Activated naive CD4-positive, alpha-beta T cell treated with anti-CD3 and anti-CD28 coated beads, Interleukin-2, amount 10 ng/mL, durations not matched to agents 7 days and 5 days (primary cell): ENCODE results near the gene PTPRK.

Source experiments
- CTCF ChIA-PET: fragments of 350-600 bp; sonication (Branson Sonifier 250); formaldehyde crosslinking; loops from one replicate; lab custom pipeline; 2021; ENCODE audit warnings: antibody characterized with exemption; lab: Charles Lee
- DNase-seq: peaks from one replicate; pipeline ENCODE4 v3.0.0-alpha.2; 2020
- H3K27ac Mint-ChIP-seq: one replicate; pipeline ENCODE4 v1.8.0; 2021; ENCODE audit warnings: mild to moderate bottlenecking, moderate library complexity, mixed read lengths
- H3K27me3 Mint-ChIP-seq: one replicate; pipeline ENCODE4 v1.8.0; 2021; ENCODE audit warnings: mild to moderate bottlenecking, mixed read lengths
- H3K36me3 Mint-ChIP-seq: one replicate; pipeline ENCODE4 v1.8.0; 2021; ENCODE audit warnings: mixed read lengths
- H3K4me1 Mint-ChIP-seq: one replicate; pipeline ENCODE4 v1.8.0; 2021; ENCODE audit warnings: mixed read lengths
- H3K4me3 Mint-ChIP-seq: one replicate; pipeline ENCODE4 v1.8.0; 2021; ENCODE audit warnings: mild to moderate bottlenecking, moderate library complexity, mixed read lengths
- H3K9me3 Mint-ChIP-seq: one replicate; pipeline ENCODE4 v1.8.0; 2021; ENCODE audit warnings: mixed read lengths

PTPRK gene

GRCh38 chr6:128161263-128161662 lies 359.1 kb downstream of the PTPRK start:
- CTCF ChIA-PET = no interaction called here
- Mint-ChIP-seq H3K27me3 (no peaks in the 10 kb centered on the region), H3K4me1 (no peaks in the 10 kb centered on the region), H3K36me3 (no peaks in the 10 kb centered on the region), H3K4me3 (no peak overlapping the region), H3K9me3 (no peaks in the 10 kb centered on the region), H3K27ac (no peak overlapping the region)
- DNase-seq = no peak

DNA sequence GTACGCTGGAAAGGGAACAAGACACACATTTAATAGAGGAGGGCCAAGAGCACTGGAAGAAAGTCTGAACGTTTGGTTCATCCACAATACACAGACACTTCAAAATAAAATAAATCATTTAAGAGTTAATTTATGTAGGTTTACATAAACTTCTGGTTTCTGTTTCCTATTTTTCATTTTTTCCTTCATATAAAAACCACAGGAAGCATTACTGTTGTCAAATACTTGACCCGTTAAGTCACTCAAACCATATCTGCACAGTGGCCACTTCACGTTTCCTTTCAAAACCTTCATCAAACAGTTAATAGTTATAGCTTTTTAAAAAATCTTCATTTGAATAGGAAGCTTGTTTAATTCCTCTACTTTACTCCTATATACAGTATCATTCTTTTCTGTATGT lies 361.9 kb downstream of the PTPRK start:
- Mint-ChIP-seq H3K36me3 (no peaks in the 10 kb centered on the region), H3K9me3 (no peaks in the 10 kb centered on the region), H3K4me1 (no peaks in the 10 kb centered on the region), H3K27ac (no peak overlapping the region), H3K27me3 (no peaks in the 10 kb centered on the region), H3K4me3 (no peak overlapping the region)
- CTCF ChIA-PET = no interaction called here
- DNase-seq = no peak

- DNase-seq = no peak
- no peak overlapping the region for H3K27ac Mint-ChIP-seq
- CTCF ChIA-PET = no interaction called here
- no peaks in the 10 kb centered on the region for H3K9me3 Mint-ChIP-seq
- no peak overlapping the region for H3K4me3 Mint-ChIP-seq
- H3K27me3 Mint-ChIP-seq = no peaks in the 10 kb centered on the region
- no peaks in the 10 kb centered on the region for H3K36me3 Mint-ChIP-seq
- no peaks in the 10 kb centered on the region for H3K4me1 Mint-ChIP-seq
These were observed 363.9 kb downstream of the PTPRK start for GRCh38 chr6:128156321-128157111.

DNA sequence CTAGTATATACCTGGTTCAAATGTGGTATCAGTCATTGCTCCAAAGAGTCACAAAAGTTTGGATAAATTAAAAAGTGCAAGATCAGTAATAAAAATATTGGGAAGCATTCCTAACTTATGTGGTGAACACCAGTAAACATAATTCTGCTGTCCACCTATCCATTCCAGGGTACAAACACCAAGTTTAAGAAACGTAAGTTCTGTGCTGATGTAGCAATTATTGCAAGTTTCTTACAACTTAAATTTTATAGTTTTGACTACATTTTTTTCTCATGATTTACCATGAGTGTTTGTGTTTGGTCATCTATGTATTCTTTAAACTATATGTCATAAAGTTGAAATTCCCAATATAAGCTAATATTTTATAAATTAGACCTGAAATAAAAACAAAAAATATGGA lies 364.6 kb downstream of the PTPRK start:
- Mint-ChIP-seq H3K36me3 (no peaks in the 10 kb centered on the region), H3K9me3 (no peaks in the 10 kb centered on the region), H3K4me1 (no peaks in the 10 kb centered on the region), H3K27ac (no peak overlapping the region), H3K27me3 (no peaks in the 10 kb centered on the region), H3K4me3 (no peak overlapping the region)
- DNase-seq = no peak
- CTCF ChIA-PET = no interaction called here

- H3K4me3 Mint-ChIP-seq = no peak overlapping the region
These were observed 367.8 kb downstream of the PTPRK start for GRCh38 chr6:128152551-128152950.

DNA sequence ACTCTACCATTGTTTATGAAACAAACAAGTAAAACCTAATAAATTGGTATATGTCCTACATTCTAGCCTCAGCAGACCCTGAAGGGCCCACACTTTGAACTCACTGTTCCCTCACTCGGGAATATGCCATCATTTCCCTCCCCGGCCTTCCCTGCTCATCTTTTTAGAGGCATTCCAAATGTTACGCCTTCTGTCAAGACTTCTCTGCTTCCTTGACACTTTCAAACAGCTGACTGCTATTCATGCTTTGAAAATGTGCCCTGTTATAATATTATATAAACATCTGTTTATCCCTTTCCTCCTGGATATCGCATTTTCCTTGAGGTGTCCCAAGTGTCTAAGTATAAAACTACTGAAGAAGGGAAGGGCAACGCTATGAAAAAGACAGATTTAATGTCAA lies 370.0 kb downstream of the PTPRK start:
- CTCF ChIA-PET = no interaction called here
- Mint-ChIP-seq H3K27ac (no peak overlapping the region), H3K9me3 (no peaks in the 10 kb centered on the region), H3K36me3 (no peaks in the 10 kb centered on the region), H3K4me1 (no peaks in the 10 kb centered on the region), H3K4me3 (no peak overlapping the region), H3K27me3 (no peaks in the 10 kb centered on the region)
- no peak for DNase-seq

More at GRCh38 chr6:128152551-128152950, 367.8 kb downstream of the PTPRK start:
- Mint-ChIP-seq H3K27ac (no peak overlapping the region), H3K36me3 (no peaks in the 10 kb centered on the region), H3K9me3 (no peaks in the 10 kb centered on the region), H3K4me1 (no peaks in the 10 kb centered on the region), H3K27me3 (no peaks in the 10 kb centered on the region)
- no peak for DNase-seq
- CTCF ChIA-PET = no interaction called here

GRCh38 chr6:128149796-128150195 lies 370.6 kb downstream of the PTPRK start:
- Mint-ChIP-seq H3K9me3 (no peaks in the 10 kb centered on the region), H3K36me3 (no peaks in the 10 kb centered on the region), H3K27me3 (no peaks in the 10 kb centered on the region), H3K4me3 (no peak overlapping the region), H3K4me1 (peaks cover 2% of the 10 kb centered on the region), H3K27ac (no peak overlapping the region)
- CTCF ChIA-PET = no interaction called here
- no peak for DNase-seq

DNA sequence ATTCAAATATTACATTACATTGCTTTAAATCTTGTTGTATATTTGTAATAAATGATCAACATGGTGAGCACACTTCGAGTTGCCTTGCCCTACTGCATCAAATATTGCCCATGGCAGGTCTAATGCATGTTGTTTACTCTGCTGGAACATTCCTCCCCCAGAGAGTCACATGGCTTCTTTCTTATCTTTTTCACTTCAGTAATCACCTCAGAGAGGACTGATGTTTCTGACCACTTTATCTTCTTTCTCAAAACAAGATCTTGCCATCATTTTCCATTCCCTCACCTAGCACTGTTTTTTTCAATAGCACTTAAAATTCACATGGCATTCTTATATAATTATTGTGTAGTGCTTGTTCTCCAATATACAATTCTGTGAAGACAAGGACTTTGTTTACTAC lies 376.1 kb downstream of the PTPRK start:
- no peak overlapping the region for H3K4me3 Mint-ChIP-seq
- H3K4me1 Mint-ChIP-seq = peaks cover 3% of the 10 kb centered on the region
- H3K9me3 Mint-ChIP-seq = no peaks in the 10 kb centered on the region
- CTCF ChIA-PET = no interaction called here
- DNase-seq = no peak
- H3K27me3 Mint-ChIP-seq = no peaks in the 10 kb centered on the region
- peaks cover 1% of the 10 kb centered on the region for H3K36me3 Mint-ChIP-seq
- no peak overlapping the region for H3K27ac Mint-ChIP-seq

DNA sequence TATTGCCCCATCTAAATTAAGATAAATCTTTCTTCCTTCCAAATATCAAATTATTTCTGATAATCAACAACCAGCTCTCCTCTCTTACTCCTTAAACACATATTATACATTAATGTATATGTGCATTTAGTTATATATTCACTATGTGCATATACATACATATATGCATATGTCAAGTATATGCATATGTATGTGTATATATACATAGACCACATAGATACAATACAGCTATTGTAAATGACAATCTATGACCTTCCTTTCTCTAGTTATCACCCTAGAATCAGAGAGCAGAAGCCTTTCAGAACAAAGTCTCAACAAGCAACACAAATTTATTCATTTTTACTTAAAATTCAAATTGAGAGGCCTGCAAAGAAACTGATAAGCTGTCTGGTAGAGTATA lies 378.5 kb downstream of the PTPRK start:
- CTCF ChIA-PET = no interaction called here
- no peak for DNase-seq
- Mint-ChIP-seq H3K9me3 (no peaks in the 10 kb centered on the region), H3K36me3 (peaks cover 1% of the 10 kb centered on the region), H3K4me3 (no peak overlapping the region), H3K27me3 (no peaks in the 10 kb centered on the region), H3K4me1 (peaks cover 3% of the 10 kb centered on the region), H3K27ac (no peak overlapping the region)

DNA sequence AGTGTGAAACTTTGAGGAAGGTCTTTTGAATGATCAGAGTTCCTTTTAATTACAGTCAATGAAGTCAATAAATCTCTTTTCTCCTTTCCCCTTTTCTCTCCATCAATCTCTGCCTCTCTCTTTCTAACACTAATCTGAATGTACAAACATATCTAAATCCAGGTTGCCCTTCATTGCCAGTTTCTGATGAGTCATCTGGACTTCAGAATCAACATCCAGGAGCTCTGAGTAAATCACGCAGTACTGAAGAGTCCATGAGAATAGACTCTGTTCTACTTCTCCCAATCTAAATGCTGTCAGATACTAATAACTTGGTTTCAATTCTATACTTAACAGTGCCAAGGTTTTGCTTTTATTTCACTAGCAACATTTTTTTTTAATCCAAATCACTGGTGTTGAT lies 380.9 kb downstream of the PTPRK start:
- no peak for DNase-seq
- Mint-ChIP-seq H3K27me3 (no peaks in the 10 kb centered on the region), H3K4me3 (no peak overlapping the region), H3K36me3 (peaks cover 1% of the 10 kb centered on the region), H3K4me1 (peaks cover 5% of the 10 kb centered on the region), H3K27ac (no peak overlapping the region), H3K9me3 (no peaks in the 10 kb centered on the region)
- CTCF ChIA-PET = no interaction called here

- no peaks in the 10 kb centered on the region for H3K9me3 Mint-ChIP-seq
- CTCF ChIA-PET = no interaction called here
- H3K36me3 Mint-ChIP-seq = no peaks in the 10 kb centered on the region
- H3K4me3 Mint-ChIP-seq = no peak overlapping the region
- no peak for DNase-seq
- H3K4me1 Mint-ChIP-seq = peaks cover 5% of the 10 kb centered on the region
- H3K27ac Mint-ChIP-seq = no peak overlapping the region
- no peaks in the 10 kb centered on the region for H3K27me3 Mint-ChIP-seq
These were observed 381.7 kb downstream of the PTPRK start for GRCh38 chr6:128138694-128139093.

- H3K36me3 Mint-ChIP-seq = no peaks in the 10 kb centered on the region
- H3K9me3 Mint-ChIP-seq = no peaks in the 10 kb centered on the region
- CTCF ChIA-PET = no interaction called here
- no peak for DNase-seq
- H3K27ac Mint-ChIP-seq = no peak overlapping the region
- peaks cover 5% of the 10 kb centered on the region for H3K4me1 Mint-ChIP-seq
- no peak overlapping the region for H3K4me3 Mint-ChIP-seq
- H3K27me3 Mint-ChIP-seq = no peaks in the 10 kb centered on the region
These were observed 385.1 kb downstream of the PTPRK start for GRCh38 chr6:128135325-128135724.

DNA sequence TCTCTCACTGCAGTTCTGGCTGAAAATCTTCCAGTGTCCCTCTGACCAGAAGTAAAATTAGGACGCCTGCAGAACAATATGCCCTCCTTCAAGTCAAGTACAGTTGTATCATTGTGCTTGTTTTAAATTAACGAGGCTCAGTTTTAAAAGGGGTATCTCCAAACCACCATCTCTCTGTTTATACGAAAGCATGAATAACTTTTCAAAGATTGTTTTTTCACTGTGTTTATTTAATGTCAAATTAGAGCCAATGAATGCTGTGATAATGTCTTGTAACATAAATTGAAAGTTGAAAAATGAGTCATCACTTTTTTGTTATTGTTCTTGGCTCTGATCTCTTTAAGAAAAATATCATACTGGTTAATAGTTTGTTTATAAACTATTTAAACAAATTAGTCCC lies 388.8 kb downstream of the PTPRK start:
- no peak overlapping the region for H3K27ac Mint-ChIP-seq
- H3K4me1 Mint-ChIP-seq = peaks cover 5% of the 10 kb centered on the region
- no peaks in the 10 kb centered on the region for H3K36me3 Mint-ChIP-seq
- no peaks in the 10 kb centered on the region for H3K9me3 Mint-ChIP-seq
- H3K27me3 Mint-ChIP-seq = no peaks in the 10 kb centered on the region
- no peak overlapping the region for H3K4me3 Mint-ChIP-seq
- DNase-seq = no peak
- CTCF ChIA-PET = no interaction called here

DNA sequence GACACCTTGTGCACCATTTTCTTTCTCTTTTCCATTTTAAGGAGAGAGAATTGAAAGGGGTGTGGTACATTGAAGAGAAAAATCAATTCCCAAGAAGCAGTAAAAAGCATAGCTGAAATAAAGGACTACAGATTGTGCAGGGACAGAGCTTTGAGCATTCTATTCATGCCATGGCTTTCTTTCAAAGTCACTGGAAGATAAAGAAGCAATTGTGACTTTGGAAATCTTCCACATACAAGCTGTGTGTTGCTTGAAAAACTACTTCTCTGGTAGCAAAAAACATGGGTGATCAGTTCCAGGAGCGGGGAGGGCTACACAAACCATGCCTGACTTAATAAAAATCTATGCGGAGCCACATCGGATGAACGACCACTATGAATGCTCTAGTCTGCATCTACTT lies 389.4 kb downstream of the PTPRK start:
- no peaks in the 10 kb centered on the region for H3K9me3 Mint-ChIP-seq
- no peak overlapping the region for H3K27ac Mint-ChIP-seq
- no peaks in the 10 kb centered on the region for H3K27me3 Mint-ChIP-seq
- peaks cover 5% of the 10 kb centered on the region for H3K4me1 Mint-ChIP-seq
- DNase-seq = no peak
- H3K4me3 Mint-ChIP-seq = no peak overlapping the region
- CTCF ChIA-PET = no interaction called here
- no peaks in the 10 kb centered on the region for H3K36me3 Mint-ChIP-seq

- no peak overlapping the region for H3K27ac Mint-ChIP-seq
- H3K9me3 Mint-ChIP-seq = no peaks in the 10 kb centered on the region
- DNase-seq = no peak
- H3K36me3 Mint-ChIP-seq = no peaks in the 10 kb centered on the region
- no peaks in the 10 kb centered on the region for H3K27me3 Mint-ChIP-seq
- no peaks in the 10 kb centered on the region for H3K4me1 Mint-ChIP-seq
- CTCF ChIA-PET = no interaction called here
- H3K4me3 Mint-ChIP-seq = no peak overlapping the region
These were observed 390.7 kb downstream of the PTPRK start for GRCh38 chr6:128129679-128130078.
